Measurements from ENCODE around the gene USP15. TPM values are rescaled to one million over a fixed set of nuclear protein-coding genes. Genes with fewer than 3 reads are reported as not detected.

USP15 gene
- total and polyA plus RNA-seq, 2 donors (not counting 3 experiments of a cell fraction or from before 2014, with no cell fraction given): 20.0 to 61.8 TPM

GRCh38 chr12:62401631-62402030 lies 141.4 kb downstream of the USP15 start:
- Histone ChIP-seq H3K27me3 (ENCODE audit: control insufficient read depth in 2 of 2, insufficient read depth in 2 of 2, low read length in 2 of 2) (no peaks in the 10 kb centered on the region), H3K79me2 (ENCODE audit: control insufficient read depth, insufficient read depth, low read length) (no peaks in the 10 kb centered on the region), H3K36me3 (ENCODE audit: control insufficient read depth in 2 of 2, extremely low read depth in 1 of 2, insufficient read depth in 2 of 2, low read length in 2 of 2) (peaks cover 2 to 10% of the 10 kb centered on the region in 2 experiments), H3K9me3 (replicated peaks; ENCODE audit: control insufficient read depth, insufficient read depth, low read length) (no peaks in the 10 kb centered on the region), H4K20me1 (replicated peaks; ENCODE audit: control insufficient read depth, extremely low read depth, insufficient read depth, low read length) (no peaks in the 10 kb centered on the region), H3K4me1 (ENCODE audit: control insufficient read depth, extremely low read depth, insufficient read depth, low read length) (peaks cover 2% of the 10 kb centered on the region), H3K4me2 (ENCODE audit: insufficient read depth, low read length) (no peak overlapping the region), H3K9ac (replicated peaks; ENCODE audit: extremely low read depth, insufficient read depth, low read length) (no peak overlapping the region), H2AFZ (ENCODE audit: low read depth, low read length) (no peak overlapping the region), H3K4me3 (replicated peaks in 1 of 3; ENCODE audit: insufficient read depth in 1 of 3, low read depth in 1 of 3, low read length in 3 of 3) (no peak overlapping the region), H3K27ac (ENCODE audit: insufficient read depth, low read depth, low read length) (no peak overlapping the region), H3K9me1 (replicated peaks; ENCODE audit: control insufficient read depth, extremely low read depth, insufficient read depth, low read length) (no peaks in the 10 kb centered on the region)
- TF ChIP-seq FOS (IDR thresholded peaks at IDR 0.05; ENCODE audit: borderline replicate concordance, insufficient read depth, low read length) (no peak), POLR2A (IDR thresholded peaks at IDR 0.05; ENCODE audit: low read depth, low read length) (no peak), EZH2 (IDR thresholded peaks at IDR 0.05; ENCODE audit: borderline replicate concordance, low read depth, low read length, severe bottlenecking) (no peak), GATA2 (IDR thresholded peaks at IDR 0.05; ENCODE audit: insufficient read depth, insufficient read length, low read depth, low read length) (no peak), MYC (IDR thresholded peaks at IDR 0.05; ENCODE audit: low read depth, low read length) (no peak), POLR2AphosphoS5 (IDR thresholded peaks at IDR 0.05; ENCODE audit: insufficient read depth, low read depth, low read length) (no peak), MAX (IDR thresholded peaks at IDR 0.05; ENCODE audit: insufficient read depth, insufficient read length) (no peak), JUN (IDR thresholded peaks at IDR 0.05; ENCODE audit: borderline replicate concordance, insufficient read depth, insufficient read length, low read depth) (no peak), CTCF (IDR thresholded peaks at IDR 0.05; ENCODE audit: extremely low read depth in 1 of 2, insufficient read depth in 1 of 2, low read depth in 1 of 2, low read length in 2 of 2) (no peak)
- no peak for FAIRE-seq
- DNase-seq (ENCODE audit: low read depth, low spot score): no peak
- intact Hi-C loops (cut with micrococcal nuclease) (no loop called here), dilution Hi-C loops (cut with MboI; ENCODE audit: extremely low pct_ligation_motif_present, low sequenced_read_pairs) (no loop called here)
- CTCF ChIA-PET: no interaction called here
- POLR2A ChIA-PET: no interaction called here
- BruUV-seq (replicated peaks): no TSS peak

Data from endothelial cell of umbilical vein (primary cell).